ENCODE data around the gene FAM50B.
"Not testable (repeated sequence)": the region's sequence is repeated elsewhere in the genome, so short reads cannot be mapped to it uniquely, and the experiment has no call there.

The FAM50B gene

DNA sequence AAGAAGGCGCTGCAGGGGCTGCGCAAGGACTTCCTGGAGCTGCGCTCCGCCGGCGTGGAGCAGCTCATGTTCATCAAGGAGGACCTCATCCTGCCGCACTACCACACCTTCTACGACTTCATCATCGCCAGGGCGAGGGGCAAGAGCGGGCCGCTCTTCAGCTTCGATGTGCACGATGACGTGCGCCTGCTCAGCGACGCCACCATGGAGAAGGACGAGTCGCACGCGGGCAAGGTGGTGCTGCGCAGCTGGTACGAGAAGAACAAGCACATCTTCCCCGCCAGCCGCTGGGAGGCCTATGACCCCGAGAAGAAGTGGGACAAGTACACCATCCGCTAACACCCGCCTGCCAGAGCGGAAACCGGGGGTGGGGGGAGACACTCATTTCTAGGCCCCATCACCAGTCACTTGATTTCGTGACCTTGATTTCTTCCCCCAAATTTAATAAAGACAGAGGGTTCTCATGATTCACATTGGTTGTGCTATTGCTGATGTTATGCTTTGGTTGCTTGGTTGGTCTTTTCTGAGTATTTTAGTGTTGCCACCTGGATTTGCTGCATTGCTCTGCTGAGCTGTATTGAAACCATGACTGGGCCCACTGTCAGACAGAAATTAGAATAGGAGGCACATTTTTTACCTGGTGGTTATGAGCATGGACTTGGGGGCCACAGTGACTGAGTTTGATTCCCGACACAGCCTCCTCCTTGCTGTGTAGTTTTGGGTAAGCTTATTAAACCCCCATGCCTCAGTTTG, 1.5 kb downstream of the FAM50B start:
- DNase-seq = peak; percentile 76

DNA sequence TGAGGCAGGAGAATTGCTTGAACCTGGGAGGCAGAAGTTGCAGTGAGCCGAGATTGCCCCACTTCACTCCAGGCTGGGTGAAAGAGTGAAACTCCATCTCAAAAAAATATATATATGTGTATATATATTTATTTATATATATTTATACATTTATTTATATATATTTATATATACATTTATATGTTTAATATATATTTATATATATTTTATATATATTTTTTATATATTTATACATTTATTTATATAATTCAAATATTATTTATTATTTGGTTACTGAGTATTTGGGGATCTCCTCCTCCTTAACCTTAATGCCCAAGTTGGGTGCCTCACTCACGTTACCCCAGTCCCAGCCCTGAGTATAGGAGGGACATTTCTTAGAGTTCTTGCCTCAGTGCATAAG, 2.7 kb downstream of the FAM50B start:
- DNase-seq = no peak

DNA sequence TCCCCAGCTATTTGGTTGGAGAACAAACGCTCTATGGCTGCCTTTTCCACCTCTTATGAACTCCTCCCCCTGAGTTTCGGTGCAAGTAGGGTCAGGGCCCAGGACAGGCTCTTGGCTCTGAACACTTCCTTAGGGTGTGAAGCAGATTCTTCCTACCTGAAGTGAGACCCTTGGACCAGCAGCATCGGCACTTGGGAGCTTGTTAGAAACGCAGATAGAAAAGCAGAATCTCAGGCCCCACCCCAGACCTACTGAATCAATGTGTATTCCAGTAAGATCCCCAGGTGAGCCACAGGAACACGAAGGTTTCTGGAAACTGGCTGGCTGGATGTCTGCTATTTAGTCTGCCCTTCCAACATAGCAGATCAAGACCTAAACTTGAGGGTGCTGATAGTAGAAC, 3.2 kb downstream of the FAM50B start:
- DNase-seq = no peak

DNA sequence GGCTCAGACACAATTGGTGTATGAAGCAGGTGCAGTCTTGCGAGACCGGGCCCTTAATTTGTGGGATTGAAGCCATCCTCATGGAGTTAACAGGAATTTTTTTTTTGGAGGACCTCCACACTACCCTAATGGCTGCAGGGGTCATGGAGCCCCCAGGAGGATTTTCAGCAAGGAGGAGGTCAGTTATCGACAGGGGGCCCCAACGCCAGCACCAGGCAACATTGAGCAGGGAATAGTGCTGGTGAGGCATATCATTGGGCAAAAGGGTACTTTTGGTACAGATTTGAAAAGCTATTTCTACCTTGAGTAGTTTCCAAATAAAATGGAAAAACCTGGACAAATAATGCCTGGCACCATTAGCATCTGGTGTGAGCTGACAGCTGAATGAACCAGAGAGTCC, 6.7 kb downstream of the FAM50B start:
- no peak for DNase-seq

DNA sequence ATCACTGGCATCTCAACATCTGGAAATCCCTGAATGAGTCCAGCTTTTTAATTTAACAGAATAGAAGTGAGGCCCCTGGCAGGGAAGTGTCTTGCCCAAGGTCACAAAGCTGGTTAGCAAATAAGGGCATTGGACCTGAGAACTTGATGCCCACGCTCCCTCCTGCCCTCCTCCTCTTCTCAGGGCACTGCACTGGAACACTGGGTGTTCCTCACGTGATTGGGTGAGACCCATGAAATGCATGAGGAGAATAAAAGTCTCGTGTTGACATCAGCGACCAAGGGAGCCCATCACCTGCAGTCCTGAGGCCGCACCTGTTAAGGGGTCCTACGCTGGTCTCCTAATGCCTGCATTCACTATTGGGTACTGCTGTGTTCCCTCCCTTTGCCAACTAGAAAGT, 7.4 kb downstream of the FAM50B start:
- no peak for DNase-seq

DNA sequence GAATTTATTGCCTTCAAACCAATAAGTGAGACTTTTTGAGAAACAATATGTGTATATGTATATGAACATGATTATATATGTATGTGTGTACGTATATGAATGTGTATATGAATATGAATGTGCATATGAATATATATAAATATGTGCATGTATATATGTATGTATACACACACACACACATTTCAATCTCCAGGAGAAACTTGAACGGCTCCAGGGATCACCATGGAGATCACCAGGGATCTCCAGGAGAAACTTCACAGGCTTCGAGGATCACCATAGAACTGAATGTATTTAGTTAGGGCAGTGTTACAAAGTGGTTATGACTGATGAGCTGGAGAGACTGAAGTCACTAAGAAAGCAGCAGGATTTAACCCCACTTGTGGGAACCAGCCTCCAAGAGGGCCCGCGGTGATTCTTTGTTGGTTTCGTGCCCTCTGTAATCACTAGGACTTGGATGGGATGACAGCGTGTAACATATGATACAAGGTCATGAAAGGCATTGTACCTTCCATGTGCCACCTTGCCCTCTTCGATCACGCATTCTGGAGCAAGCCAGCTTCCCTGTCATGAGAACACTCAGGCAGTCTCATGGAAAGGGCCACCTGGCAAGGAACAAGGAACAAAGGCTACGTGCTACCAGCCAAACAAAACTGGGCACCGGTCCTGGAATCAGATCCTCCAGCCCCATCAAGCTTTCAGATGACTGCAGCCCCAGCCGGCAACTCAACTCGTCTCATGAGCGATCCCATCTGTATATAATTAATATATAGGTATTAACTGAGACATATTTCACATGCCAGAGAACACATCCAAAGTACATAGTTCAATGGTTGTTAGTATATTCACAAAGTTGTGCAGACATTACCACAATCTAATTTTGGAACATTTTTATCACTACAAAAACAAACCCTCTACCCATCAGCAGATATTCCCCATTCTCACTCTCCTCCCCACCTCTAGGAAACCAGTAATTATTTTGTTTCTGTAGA, 8.6 kb downstream of the FAM50B start:
- DNase-seq = no peak

DNA sequence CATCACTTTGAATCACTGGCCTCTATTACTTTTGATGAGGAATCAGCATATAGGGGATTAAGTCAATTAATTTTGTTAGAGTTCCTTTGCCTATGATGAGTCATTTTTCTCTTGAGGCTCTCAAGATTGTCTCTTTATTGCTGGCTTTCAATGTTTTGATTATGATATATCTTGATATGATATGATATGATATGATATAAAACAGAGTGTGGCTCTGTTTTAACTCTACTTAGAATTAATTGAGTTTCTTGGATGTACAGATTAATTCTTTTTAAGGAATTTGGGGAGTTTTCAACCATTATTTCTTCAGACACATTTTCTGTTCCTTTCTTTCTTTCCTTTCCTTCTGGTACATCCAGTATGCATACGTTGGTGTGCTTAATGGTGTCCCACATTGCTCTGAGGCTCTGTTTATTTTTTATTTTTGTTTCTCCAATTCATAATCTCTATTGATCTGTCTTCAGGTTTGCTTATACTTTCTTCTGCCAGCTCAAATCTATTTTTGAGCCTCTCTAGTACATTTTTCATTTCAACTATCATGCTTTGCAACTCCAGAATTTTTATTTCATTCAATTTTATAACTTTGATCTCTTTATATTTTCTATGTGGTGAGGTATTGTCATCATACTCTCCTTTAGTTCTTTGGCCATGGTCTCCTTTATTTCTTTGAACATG, 10.8 kb downstream of the FAM50B start:
- no peak for DNase-seq

DNA sequence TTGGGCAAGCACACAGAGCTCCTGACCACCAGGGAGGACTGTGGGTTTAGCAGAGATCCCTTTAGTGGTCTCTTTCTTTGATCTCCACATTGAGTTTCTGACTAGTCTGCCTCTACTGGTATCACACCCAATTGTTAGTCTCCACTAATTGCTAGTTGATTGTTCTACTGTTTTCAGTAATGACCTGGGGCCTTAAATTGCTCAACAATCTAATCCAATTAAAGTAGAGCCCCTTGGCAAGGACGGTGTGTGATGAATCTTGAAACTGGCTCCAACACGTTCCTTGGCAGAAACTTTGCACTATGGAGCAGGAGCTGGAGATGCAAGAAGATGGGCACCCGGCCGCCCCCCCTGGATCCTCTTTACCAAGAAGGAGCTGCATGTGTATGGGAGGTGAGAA, 12.3 kb downstream of the FAM50B start:
- no peak for DNase-seq

DNA sequence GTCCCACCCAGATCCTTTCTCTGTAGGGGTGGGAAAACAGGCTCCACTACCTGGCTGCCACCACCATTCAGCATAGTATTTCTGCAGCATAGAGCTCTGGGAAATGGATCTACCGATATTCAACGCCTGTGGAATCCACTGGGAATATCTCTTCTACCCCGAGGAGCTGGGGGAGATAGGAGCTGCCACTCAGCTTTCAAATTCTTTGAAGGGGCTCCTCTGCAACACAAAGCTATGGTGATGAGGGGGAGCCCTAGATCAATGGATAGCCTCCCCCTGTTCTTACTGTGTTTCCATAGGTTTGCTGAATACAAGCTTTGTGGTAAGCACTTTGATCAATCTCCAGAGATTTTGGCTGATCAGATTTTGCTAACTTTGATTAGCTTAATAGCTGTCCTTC, 12.9 kb downstream of the FAM50B start:
- no peak for DNase-seq

DNA sequence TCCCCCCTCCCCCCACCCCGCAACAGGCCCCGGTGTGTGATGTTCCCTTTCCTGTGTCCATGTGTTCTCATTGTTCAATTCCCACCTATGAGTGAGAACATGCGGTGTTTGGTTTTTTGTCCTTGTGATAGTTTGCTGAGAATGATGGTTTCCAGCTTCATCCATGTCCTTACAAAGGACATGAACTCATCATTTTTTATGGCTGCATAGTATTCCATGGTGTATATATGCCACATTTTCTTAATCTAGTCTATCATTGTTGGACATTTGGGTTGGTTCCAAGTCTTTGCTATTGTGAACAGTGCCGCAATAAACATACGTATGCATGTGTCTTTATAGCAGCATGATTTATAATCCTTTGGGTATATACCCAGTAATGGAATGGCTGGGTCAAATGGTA, 14.1 kb downstream of the FAM50B start:
- DNase-seq = not testable (repeated sequence)

DNA sequence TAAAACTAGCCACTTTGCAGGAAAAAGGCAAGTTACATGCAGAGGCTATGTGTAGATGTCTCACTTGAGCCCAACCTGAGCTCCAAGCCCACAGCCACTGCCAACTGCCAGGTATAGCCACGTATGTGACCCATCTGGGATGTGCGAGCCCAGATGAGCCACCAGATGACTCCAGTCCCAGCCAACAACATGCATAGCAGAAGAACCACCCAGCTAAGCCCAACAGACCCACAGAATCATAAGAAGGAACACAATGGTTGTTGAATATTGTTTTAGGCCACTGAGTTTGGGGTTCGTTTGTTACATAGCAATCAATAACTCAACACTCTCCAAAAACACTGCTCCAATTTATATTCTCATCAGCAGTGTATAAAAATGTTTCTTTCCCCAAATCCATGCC, 16.3 kb downstream of the FAM50B start:
- DNase-seq = no peak

DNA sequence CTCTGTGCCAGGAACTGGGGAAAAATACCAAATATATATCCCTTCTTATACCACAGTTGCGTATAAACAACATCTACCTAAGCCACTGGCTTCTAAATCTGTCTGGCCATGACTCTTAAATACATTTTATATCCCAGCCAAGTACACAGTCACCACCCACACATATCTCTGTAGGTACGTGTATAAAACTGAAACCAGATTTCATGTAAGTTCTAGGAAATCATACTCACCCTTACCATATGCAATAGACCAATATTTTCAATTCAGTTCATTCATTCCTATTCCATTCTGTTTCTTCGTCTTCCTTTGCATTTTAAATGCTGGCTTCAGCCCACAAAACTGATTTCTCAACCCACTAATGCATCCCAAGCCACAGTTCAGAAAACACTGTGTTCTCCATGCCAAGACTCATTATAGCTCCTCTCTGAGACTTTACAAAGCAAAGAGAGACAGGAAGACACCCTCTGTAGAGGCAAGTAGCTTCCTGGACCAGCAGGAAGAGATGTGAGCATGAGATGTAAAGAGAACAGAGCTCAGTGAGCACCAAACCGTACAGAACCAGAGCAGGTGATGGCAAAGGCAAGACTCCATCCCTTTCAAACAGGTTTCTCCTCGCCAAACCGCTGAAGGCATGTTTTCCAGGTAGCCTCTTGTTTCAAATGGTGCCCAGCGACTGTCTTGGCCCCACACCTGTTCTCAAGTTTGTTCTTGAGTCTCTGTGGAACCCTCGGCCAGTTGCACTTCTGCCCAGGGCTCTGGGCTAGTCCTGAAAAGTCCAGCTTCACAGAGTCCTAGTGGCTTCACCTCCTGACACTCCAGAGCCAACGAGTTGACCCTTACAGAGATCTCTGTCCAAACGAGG, 18.7 kb downstream of the FAM50B start:
- DNase-seq = no peak

DNA sequence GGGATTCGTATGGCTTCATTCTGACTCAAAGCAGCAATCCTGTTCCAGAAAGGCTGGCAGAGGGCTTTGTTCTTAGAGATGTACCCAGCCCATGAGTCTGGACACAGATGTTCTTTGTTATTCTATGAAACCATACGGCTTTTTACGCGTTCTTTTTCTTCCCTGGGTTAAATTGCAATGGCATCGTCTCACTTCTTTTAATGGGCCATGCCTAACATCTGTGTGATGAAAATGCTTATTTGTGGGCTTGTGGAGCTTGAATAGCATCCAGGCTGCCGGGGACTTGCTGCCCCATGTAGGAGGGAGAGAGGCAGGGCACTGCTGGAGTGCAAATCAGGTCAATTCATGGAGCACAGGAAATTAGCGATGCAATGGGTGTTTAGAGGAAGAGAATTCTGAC, 19.4 kb downstream of the FAM50B start:
- no peak for DNase-seq

DNA sequence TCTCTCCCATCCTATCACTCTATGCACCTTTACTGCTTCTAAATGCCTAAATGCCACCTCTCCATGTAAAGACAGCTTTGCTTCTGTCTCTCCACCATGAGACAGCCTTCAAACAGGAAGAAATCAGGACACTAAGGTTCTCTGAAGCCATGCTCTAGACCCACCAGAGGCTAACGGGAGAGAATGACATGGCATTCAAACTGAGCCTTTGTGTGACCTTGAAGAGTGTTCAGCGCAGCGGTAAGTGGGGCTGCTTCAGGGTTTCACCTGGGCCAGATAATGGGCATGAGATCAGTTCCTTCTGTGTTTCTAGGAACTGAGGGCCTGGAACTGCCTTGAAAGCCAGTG, 20.1 kb downstream of the FAM50B start:
- DNase-seq = no peak

DNA sequence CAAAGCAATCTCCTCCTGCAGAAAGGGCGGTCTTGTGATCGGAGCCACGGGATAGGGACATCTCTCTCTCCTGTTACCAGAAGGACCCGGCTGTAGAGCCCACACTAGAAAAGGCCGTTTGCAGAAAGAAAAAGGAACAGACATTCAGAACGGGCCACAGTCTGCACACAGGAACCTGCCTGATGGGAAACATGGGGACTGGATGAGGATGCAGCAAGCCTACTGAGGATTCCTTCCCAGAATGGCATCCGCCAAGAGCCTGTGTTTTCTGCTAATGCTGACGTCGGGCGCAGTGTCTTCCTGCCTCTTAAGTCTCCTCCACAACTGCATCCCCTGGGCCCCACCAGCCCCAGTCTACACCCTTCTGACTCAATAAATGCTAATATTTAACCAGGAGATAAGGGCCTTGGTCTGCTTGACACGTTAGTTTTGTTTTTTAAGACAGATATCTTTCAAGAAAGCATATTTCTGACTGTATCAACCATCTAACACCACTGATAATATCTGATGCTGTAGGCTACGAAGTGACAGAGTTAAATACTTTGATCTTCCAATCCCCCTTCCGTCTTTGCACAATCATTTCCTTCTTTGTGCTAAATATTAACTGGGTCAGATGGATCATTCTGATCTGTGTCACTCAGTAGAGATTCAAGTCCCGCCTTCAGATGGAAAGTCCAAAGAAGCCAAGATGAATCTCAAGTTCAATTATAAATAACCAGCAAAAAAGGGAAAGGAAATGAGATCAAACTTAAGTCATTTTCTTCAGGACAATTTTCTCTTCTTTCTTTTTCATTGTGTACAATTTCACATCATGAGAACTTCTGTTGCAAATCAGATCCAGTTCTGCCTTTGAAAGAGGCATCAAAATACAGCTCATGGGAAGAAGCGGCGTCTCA, 20.7 kb downstream of the FAM50B start:
- peak; percentile 39 for DNase-seq

DNA sequence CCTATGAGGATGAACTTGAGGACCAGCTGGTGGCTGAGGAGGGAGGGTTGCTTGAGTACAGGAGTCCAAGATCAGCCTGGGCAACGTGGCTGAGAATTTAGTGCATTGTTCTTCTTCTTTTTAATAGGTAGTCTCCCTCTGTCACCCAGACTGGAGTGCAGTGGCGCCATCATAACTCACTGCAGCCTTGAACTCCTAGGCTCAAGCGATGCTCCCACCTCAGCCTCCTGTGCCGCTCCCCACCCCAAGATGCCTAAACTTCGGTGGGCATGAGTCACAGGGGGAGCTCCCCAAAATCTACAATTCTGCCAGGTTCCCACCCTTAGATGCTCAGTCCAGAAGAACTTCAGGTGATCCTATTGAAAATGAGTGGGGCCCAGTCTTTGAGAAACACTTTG, 21.4 kb downstream of the FAM50B start:
- DNase-seq = no peak

DNA sequence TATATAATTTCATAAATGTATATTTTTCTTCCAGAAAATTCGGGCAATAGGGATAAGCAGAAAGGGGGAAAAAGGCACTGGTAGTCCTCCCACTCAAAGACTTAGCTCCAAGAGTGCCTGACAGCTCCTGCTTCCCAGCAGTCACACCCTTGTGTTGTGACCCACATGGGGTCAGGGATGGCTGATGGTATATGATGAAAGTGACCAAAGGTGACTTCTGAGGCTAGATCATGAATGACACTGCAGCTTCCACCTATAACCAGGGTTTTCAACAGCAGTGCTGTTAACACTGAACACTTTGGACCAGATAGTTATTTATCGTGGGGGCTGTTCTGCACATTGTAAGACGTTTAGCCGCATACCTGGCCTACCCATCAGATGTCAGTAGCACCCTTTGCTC, 22.3 kb downstream of the FAM50B start:
- no peak for DNase-seq

DNA sequence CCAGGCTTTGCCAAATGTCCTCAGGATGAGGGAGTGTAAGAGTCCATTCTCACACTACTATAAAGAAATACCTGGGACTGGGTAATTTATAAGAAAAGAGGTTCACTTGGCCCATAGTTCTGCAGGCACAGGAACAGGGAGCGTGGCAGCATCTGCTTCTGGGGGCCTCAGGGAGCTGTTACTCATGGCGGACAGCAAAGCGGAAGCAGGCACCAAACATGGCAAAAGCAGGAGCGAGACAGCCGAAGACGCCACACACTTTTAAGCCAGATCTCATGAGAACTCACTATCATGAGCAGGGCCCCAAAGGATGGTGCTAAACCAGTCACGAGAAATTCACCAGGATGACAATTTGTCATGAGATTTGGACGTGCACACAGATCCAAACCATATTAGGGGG, 22.8 kb downstream of the FAM50B start:
- no peak for DNase-seq

DNA sequence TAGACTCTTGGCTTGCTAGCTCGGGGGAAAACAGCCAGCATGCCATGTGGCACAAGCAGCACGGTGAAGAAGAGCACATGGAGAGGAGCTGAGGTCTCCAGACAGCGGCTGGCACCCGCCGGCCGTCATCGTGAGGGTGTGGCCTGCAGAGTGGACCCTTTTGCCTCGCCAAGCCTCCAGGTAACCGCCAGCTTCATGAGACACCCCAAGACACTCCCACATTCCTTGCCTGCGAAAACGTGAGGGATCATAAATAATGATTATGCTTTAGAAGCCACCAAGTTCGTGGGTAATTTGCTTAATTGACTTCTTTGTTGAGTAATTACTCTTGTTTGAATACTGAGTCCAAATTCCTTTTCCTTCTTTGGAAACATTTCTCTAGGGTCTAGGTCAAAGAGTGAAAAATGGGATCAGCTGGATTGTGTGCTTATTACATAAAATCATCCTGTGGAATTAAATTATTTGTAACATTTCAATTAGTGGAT, 23.2 kb downstream of the FAM50B start:
- DNase-seq = no peak

DNA sequence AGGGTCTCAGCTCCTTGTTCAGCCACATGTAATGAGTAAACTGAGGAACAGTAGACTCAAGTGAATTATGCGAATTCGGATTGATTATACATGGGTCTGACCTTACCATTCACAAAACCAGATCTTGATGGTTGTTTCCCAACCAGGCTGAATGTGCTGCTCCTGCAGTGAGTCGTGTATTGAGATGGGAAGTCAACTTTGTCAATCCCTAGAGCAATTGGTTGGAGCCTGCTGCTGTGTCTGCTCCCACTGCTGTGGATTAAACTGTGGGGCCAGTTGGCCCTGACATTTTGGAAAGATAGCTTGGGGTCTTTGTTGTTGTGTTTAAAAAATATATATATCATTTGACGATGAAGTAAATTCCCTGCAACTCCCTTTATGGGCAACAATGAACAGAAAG, 23.9 kb downstream of the FAM50B start:
- DNase-seq = no peak

DNA sequence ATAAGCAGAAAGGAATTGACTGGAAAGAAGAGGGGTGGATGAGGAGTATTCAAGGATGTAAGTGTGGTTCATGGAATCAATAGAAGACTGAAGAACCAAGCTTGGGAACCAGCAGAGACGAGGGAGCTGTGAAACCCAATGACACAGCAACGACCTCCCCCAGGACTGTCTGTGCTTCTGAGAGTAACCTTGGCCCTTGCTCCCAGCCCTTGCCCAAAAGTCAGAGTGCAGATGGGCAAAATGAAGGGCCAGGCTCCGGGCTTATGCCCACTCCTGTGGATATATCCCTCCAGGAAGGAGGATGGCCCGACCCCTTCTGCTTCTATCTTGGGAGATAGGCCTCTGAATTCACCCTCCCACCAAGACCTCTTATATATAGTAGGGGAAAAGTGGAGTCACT, 24.9 kb downstream of the FAM50B start:
- no peak for DNase-seq

DNA sequence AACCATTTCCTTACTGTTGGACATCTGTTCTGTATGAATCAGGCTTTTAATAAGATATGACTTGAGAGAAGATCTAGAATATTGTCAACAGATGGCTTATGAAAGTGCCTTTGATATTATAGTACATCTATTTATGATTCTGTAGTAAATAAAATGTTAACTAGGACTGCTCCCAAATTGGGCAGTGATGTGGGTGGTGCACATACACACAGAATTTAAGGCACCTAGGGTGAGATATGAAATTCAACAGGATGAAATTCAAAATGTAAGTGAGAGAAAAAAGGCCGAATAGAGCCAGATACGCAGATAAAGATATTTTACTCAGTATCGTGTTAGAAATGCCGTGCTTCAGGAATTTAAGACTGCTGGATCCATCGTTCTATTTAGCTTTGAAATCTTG, 26.3 kb downstream of the FAM50B start:
- no peak for DNase-seq
